Ovary (tissue), 3 donors: ENCODE results near the gene LGR4.

ENCODE experiments used
- CTCF ChIP-seq, 3 donors: fragments of 450-650 bp in 2 of 3; fragments of 200-600 bp in 1 of 3; IDR thresholded peaks; one replicate each; pipeline versions ENCODE4 v1.5.1 to v1.8.0; 2016 to 2022; ENCODE audit warnings: antibody characterized with exemption in 3 of 3, mild to moderate bottlenecking in 1 of 3
- EP300 ChIP-seq: sonication (generic); formaldehyde crosslinking; IDR thresholded peaks from one replicate; pipeline ENCODE4 v1.6.1; 2017; ENCODE audit warnings: antibody characterized with exemption
- POLR2A ChIP-seq: fragments of 450-650 bp; IDR thresholded peaks from one replicate; pipeline ENCODE4 v1.6.1; 2017; ENCODE audit warnings: antibody characterized with exemption, mild to moderate bottlenecking, moderate library complexity
- donor health status: DM: no; HTN: no; CAD: no.

GRCh38 chr11:27431808-27432207 lies 40.8 kb downstream of the LGR4 start:
- TF ChIP-seq CTCF (IDR thresholded peaks at IDR 0.05) (no peak), EP300 (no peak), POLR2A (no peak)
